HCT116 (cell line): Measurements from ENCODE around the gene LRFN3. TPM values are rescaled to one million over a fixed set of nuclear protein-coding genes. Genes with fewer than 3 reads are reported as not detected.
"Not testable (repeated sequence)": the region's sequence is repeated elsewhere in the genome, so short reads cannot be mapped to it uniquely, and the experiment has no call there.

Experiments used
- ATAC-seq: fragments of 200-7000 bp; cut with Tn5 transposase; 2 replicates; pipeline ENCODE4 v1.9.1; 2020; ENCODE audit warnings: mild to moderate bottlenecking, moderate library complexity
- BruUV-seq: library from RNA; stranded (reverse); fragments of 400-500 nt; replicated peaks from 2 replicates; lab custom pipeline; 2021; lab: Mats Ljungman, UMichigan
- CTCF ChIA-PET: fragments of 300-600 bp; sonication (Branson Sonifier 250); formaldehyde crosslinking; loops from one replicate; lab custom pipeline; 2021; ENCODE audit warnings: antibody characterized with exemption; lab: Charles Lee
- POLR2A ChIA-PET: fragments of 300-600, 350-600 bp; sonication (Branson Sonifier 250); formaldehyde crosslinking; loops from one replicate; lab custom pipeline; 2021; ENCODE audit warnings: antibody characterized with exemption; lab: Charles Lee
- RAD21 ChIA-PET, 2 experiments: fragments of 300-600 bp; sonication (Branson Sonifier 250); formaldehyde crosslinking; loops; one replicate each; lab custom pipeline; 2023; ENCODE audit warnings: low total read pairs in 2 of 2; ENCODE audit not compliant: uncharacterized antibody in 2 of 2, unreplicated experiment in 2 of 2, low non-redundant PET in 1 of 2; lab: Charles Lee
- DNase-seq: peaks from one replicate; pipeline ENCODE4 v3.0.0-alpha.2; 2010; ENCODE audit warnings: low read depth, low spot score
- H2AFZ ChIP-seq: fragments of 200-600 bp; shearing (Covaris generic), sonication (generic); 2 replicates; pipeline ENCODE4 v1.6.1; 2017; ENCODE audit warnings: low read depth, mixed run types, mixed read lengths, antibody characterized with exemption, low read length; ENCODE audit not compliant: poor library complexity, severe bottlenecking
- H3K27ac ChIP-seq: 2 replicates; pipeline ENCODE4 v1.5.1; 2012; ENCODE audit warnings: low read depth, low read length
- H3K27me3 ChIP-seq: fragments of 200-600 bp; sonication (generic); 2 replicates; pipeline ENCODE4 v1.6.1; 2016; ENCODE audit warnings: mixed run types, low read length, mixed read lengths; ENCODE audit not compliant: insufficient read depth
- H3K36me3 ChIP-seq, 2 experiments: fragments of 200-500 bp in 1 of 2; fragments of 200-600 bp in 1 of 2; sonication (Bioruptor generic) in 1 of 2; sonication (generic) in 1 of 2; 2 replicates each; pipeline versions ENCODE4 v1.5.1 to v1.6.1; 2014 to 2016; ENCODE audit warnings: low read length in 2 of 2, inconsistent platforms in 1 of 2, mixed read lengths in 1 of 2, mixed run types in 1 of 2; ENCODE audit not compliant: insufficient read depth in 2 of 2, control insufficient read depth in 1 of 2
- H3K4me1 ChIP-seq, 2 experiments: fragments of 200-600 bp in 1 of 2; sonication (generic) in 1 of 2; 2 replicates each; pipeline versions ENCODE4 v1.5.1 to v1.6.1; 2012 to 2017; ENCODE audit warnings: low read length in 2 of 2, inconsistent platforms in 1 of 2, mild to moderate bottlenecking in 1 of 2, mixed read lengths in 1 of 2, mixed run types in 1 of 2, moderate library complexity in 1 of 2; ENCODE audit not compliant: insufficient read depth in 2 of 2, control insufficient read depth in 1 of 2
- H3K4me2 ChIP-seq: fragments of 200-600 bp; sonication (generic); 2 replicates; pipeline ENCODE4 v1.6.1; 2017; ENCODE audit warnings: mixed run types, low read length, mixed read lengths
- H3K4me3 ChIP-seq, 2 experiments: fragments of 200-600 bp in 1 of 2; sonication (generic) in 1 of 2; replicated peaks in 1 of 2; 2 replicates each; pipeline ENCODE4 v1.5.1; 2011 to 2016; ENCODE audit warnings: low read length in 2 of 2, control low read depth in 1 of 2, low read depth in 1 of 2, mild to moderate bottlenecking in 1 of 2, mixed read lengths in 1 of 2, mixed run types in 1 of 2
- H3K79me2 ChIP-seq: fragments of 200-600 bp; sonication (generic); 2 replicates; pipeline ENCODE4 v1.6.1; 2017; ENCODE audit warnings: mild to moderate bottlenecking, mixed run types, low read length, moderate library complexity, mixed read lengths; ENCODE audit not compliant: insufficient read depth
- H3K9ac ChIP-seq: fragments of 200-600 bp; sonication (generic); 2 replicates; pipeline ENCODE4 v1.6.1; 2016; ENCODE audit warnings: low read length, mixed read lengths
- H3K9me2 ChIP-seq: fragments of 200-600 bp; sonication (generic), shearing (Covaris generic); 2 replicates; pipeline ENCODE4 v1.6.1; 2017; ENCODE audit warnings: mixed run types, mild to moderate bottlenecking, moderate library complexity; ENCODE audit not compliant: insufficient read depth
- H3K9me3 ChIP-seq, 2 experiments: fragments of 200-500 bp in 1 of 2; fragments of 200-600 bp in 1 of 2; sonication (Bioruptor generic) in 1 of 2; sonication (generic) in 1 of 2; 2 replicates each; pipeline ENCODE4 v1.6.1; 2014 to 2017; ENCODE audit warnings: low read length in 2 of 2, mixed read lengths in 2 of 2, inconsistent platforms in 1 of 2, low read depth in 1 of 2, mild to moderate bottlenecking in 1 of 2, mixed run types in 1 of 2, moderate library complexity in 1 of 2; ENCODE audit not compliant: control insufficient read depth in 1 of 2, insufficient read depth in 1 of 2
- H4K20me1 ChIP-seq: fragments of 200-600 bp; sonication (generic), shearing (Covaris generic); 2 replicates; pipeline ENCODE4 v1.6.1; 2017; ENCODE audit warnings: mixed run types, mild to moderate bottlenecking, moderate library complexity; ENCODE audit not compliant: insufficient read depth
- CBX3 ChIP-seq: IDR thresholded peaks from 2 replicates; pipeline ENCODE4 v1.6.1; 2012; ENCODE audit warnings: low read depth
- FOSL1 ChIP-seq: IDR thresholded peaks from 2 replicates; pipeline ENCODE4 v1.6.1; 2012; ENCODE audit warnings: low read depth
- MAX ChIP-seq: IDR thresholded peaks from 2 replicates; pipeline ENCODE4 v1.6.1; 2012
- POLR2A ChIP-seq: IDR thresholded peaks from 2 replicates; pipeline ENCODE4 v1.7.0; 2011; ENCODE audit warnings: borderline replicate concordance; ENCODE audit not compliant: insufficient read depth, insufficient read length; ENCODE audit errors: extremely low read depth
- SP1 ChIP-seq: IDR thresholded peaks from 2 replicates; pipeline ENCODE4 v1.6.1; 2012; ENCODE audit warnings: low read depth
- TCF7L2 ChIP-seq: IDR thresholded peaks from 2 replicates; pipeline ENCODE4 v1.7.0; 2011; ENCODE audit warnings: borderline replicate concordance, inconsistent platforms; ENCODE audit not compliant: insufficient read depth, insufficient read length; ENCODE audit errors: extremely low read depth
- ZFX ChIP-seq: fragments of 450-650 bp; IDR thresholded peaks from 2 replicates; pipeline ENCODE4 v1.6.1; 2017
- ZNF274 ChIP-seq: fragments of 200-500 bp; sonication (Bioruptor generic); IDR thresholded peaks from 2 replicates; pipeline ENCODE4 v1.6.1; 2014; ENCODE audit warnings: mild to moderate bottlenecking, low read depth, low read length, inconsistent platforms
- intact Hi-C: fragments of 100-400 bp; cut with micrococcal nuclease; formaldehyde crosslinking; loops from 2 replicates; pipeline ENCODE4 v1.10.0; 2022
- total RNA-seq: library from RNA; stranded (reverse); gene quantifications from one replicate; pipeline ENCODE4 v1.2.1, GENCODE V29; 2021; ENCODE audit not compliant: unreplicated experiment
- TF ChIP-seq, protein P1 (sequence below), 3 experiments: fragments of 200-600 bp in 1 of 3; sonication (generic) in 1 of 3; IDR thresholded peaks in 2 of 3; conservative IDR thresholded peaks in 1 of 3; 2 replicates each; pipeline ENCODE4 v1.5.1; 2012 to 2017; ENCODE audit warnings: low read depth in 2 of 3, low read length in 2 of 3, antibody characterized with exemption in 1 of 3, borderline replicate concordance in 1 of 3, control low read depth in 1 of 3, mild to moderate bottlenecking in 1 of 3, mixed read lengths in 1 of 3, mixed run types in 1 of 3, moderate library complexity in 1 of 3; ENCODE audit not compliant: insufficient read depth in 1 of 3

LRFN3 gene
- total RNA-seq, 1 experiment from 2014 or later = 18.8 TPM

DNA sequence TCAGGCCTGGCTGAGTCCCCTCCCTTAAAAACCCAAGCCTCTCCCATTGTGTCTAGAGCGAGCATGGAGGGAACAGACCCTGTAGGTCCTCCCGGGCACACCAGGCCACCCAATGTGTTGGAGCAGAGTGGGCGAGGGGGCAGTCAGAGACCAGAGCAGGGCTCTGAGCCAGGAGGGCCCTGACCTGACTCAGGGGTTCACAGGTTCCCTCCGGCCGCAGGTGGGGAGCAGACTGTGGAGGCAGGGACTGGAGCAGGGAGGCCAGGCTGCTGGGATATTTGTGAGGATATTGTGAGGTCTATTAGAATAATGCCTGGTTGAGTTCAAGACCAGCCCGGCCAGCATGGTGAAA, 26.5 kb upstream of the LRFN3 start:
- peaks cover 11 to 37% of the 10 kb centered on the region in 2 experiments for H3K4me1 ChIP-seq
- no peak overlapping the region for H3K27ac ChIP-seq
- DNase-seq (no peak), ATAC-seq (no peak)
- H3K79me2 ChIP-seq = no peaks in the 10 kb centered on the region
- CTCF ChIA-PET = no interaction called here
- TF ChIP-seq SP1 (no peak), POLR2A (no peak)
- H3K9me3 ChIP-seq = no peaks in the 10 kb centered on the region
- H3K4me2 ChIP-seq = no peak overlapping the region
- no peak overlapping the region for H3K4me3 ChIP-seq
- intact Hi-C loops = no loop called here
- no peaks in the 10 kb centered on the region for H3K36me3 ChIP-seq
- no peak overlapping the region for H3K9ac ChIP-seq
- no TSS peak for BruUV-seq
- H3K27me3 ChIP-seq = no peaks in the 10 kb centered on the region
- RAD21 ChIA-PET = no interaction called here
- H3K9me2 ChIP-seq = no peaks in the 10 kb centered on the region
- no peaks in the 10 kb centered on the region for H4K20me1 ChIP-seq
- POLR2A ChIA-PET = no interaction called here
- H2AFZ ChIP-seq = no peak overlapping the region

DNA sequence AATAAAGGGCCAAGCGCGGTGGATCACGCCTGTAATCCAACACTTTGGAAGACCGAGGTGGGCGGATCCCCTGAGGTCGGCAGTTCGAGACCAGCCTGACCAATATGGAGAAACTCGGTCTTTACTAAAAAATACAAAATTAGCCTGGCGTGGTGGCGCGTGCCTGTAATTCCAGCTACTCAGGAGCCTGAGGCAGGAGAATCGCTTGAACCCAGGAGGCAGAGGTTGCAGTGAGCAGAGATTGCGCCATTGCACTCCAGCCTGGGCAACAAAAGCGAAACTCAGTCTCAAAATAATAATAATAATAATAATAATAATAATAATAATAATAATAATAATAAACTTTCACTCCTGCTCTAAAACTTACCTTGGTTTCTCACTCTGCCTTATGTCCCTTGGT, 25.8 kb upstream of the LRFN3 start:
- POLR2A ChIA-PET, H3K9me2 ChIP-seq: not testable (repeated sequence)

GRCh38 chr19:35911173-35911572, 25.0 kb upstream of the LRFN3 start:
- Histone ChIP-seq H3K9me2 (no peaks in the 10 kb centered on the region), H3K27me3 (no peaks in the 10 kb centered on the region), H4K20me1 (no peaks in the 10 kb centered on the region), H3K79me2 (no peaks in the 10 kb centered on the region), H3K36me3 (no peaks in the 10 kb centered on the region), H3K9ac (no peak overlapping the region), H3K9me3 (no peaks in the 10 kb centered on the region), H2AFZ (no peak overlapping the region), H3K4me2 (no peak overlapping the region), H3K4me1 (peaks cover 11 to 31% of the 10 kb centered on the region in 2 experiments), H3K4me3 (no peak overlapping the region), H3K27ac (no peak overlapping the region; the same call in 1 of the 2 replicates)
- DNase-seq (no peak), ATAC-seq (0 out of 2 replicates have a peak, but pooled peaks have one; percentile 21)
- POLR2A ChIA-PET = interaction anchor here (0.6 kb wide), 1 partner anchor 736 kb away, joined by 3 read pairs; no protein-coding TSS in a partner anchor
- RAD21 ChIA-PET = no interaction called here
- BruUV-seq = no TSS peak
- intact Hi-C loops = no loop called here
- CTCF ChIA-PET = no interaction called here
- TF ChIP-seq, protein P1, sequence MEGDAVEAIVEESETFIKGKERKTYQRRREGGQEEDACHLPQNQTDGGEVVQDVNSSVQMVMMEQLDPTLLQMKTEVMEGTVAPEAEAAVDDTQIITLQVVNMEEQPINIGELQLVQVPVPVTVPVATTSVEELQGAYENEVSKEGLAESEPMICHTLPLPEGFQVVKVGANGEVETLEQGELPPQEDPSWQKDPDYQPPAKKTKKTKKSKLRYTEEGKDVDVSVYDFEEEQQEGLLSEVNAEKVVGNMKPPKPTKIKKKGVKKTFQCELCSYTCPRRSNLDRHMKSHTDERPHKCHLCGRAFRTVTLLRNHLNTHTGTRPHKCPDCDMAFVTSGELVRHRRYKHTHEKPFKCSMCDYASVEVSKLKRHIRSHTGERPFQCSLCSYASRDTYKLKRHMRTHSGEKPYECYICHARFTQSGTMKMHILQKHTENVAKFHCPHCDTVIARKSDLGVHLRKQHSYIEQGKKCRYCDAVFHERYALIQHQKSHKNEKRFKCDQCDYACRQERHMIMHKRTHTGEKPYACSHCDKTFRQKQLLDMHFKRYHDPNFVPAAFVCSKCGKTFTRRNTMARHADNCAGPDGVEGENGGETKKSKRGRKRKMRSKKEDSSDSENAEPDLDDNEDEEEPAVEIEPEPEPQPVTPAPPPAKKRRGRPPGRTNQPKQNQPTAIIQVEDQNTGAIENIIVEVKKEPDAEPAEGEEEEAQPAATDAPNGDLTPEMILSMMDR (IDR thresholded peaks at IDR 0.05 in 2 of 3, conservative IDR thresholded peaks at IDR 0.05 in 1 of 3; ENCODE audit: borderline replicate concordance in 1 of 3, insufficient read depth in 1 of 3, low read depth in 2 of 3, low read length in 2 of 3) = 0 out of 6 replicates have a peak, but pooled peaks of 1 of the 3 experiments have one; percentile 4
- TF ChIP-seq POLR2A (no peak), FOSL1 (no peak), ZFX (no peak), CBX3 (no peak), MAX (no peak), ZNF274 (no peak), TCF7L2 (no peak)

More for the DNA sequence above, 25.8 kb upstream of the LRFN3 start:
- H3K4me1 ChIP-seq = peaks cover 11 to 32% of the 10 kb centered on the region in 2 experiments
- BruUV-seq, ATAC-seq, intact Hi-C loops, H3K27me3 ChIP-seq, H3K36me3 ChIP-seq, H3K27ac ChIP-seq, H4K20me1 ChIP-seq, H3K4me3 ChIP-seq, H3K4me2 ChIP-seq, H3K79me2 ChIP-seq, DNase-seq, CTCF ChIA-PET, RAD21 ChIA-PET, H2AFZ ChIP-seq, H3K9me3 ChIP-seq, H3K9ac ChIP-seq: not testable (repeated sequence)
